Lung (tissue), 16 donors: Measurements from ENCODE around the gene ANKRD66. TPM values are rescaled to one million over a fixed set of nuclear protein-coding genes. Genes with fewer than 3 reads are reported as not detected.

Source experiments
- ATAC-seq: fragments of 200-7000 bp; cut with Tn5 transposase; one replicate; pipeline ENCODE4 v1.9.1; 2020; ENCODE audit warnings: moderate number of reproducible peaks; ENCODE audit not compliant: insufficient read depth, low FRiP score
- DNase-seq, 3 donors: peaks; one replicate each; pipeline ENCODE4 v3.0.0-alpha.2; 2013 to 2017
- H3K27ac ChIP-seq, 2 donors: one replicate each; pipeline ENCODE4 v1.5.1; 2013; ENCODE audit warnings: mild to moderate bottlenecking in 2 of 2, moderate library complexity in 2 of 2, control low read depth in 1 of 2, inconsistent platforms in 1 of 2, low read depth in 1 of 2, low read length in 1 of 2
- H3K27me3 ChIP-seq, 3 donors: one replicate each; pipeline ENCODE4 v1.5.1; 2013; ENCODE audit warnings: low read length in 2 of 3; ENCODE audit not compliant: control insufficient read depth in 3 of 3, insufficient read depth in 3 of 3
- H3K36me3 ChIP-seq, 4 donors: one replicate each; pipeline ENCODE4 v1.5.1; 2013; ENCODE audit warnings: low read length in 4 of 4, mild to moderate bottlenecking in 1 of 4, moderate library complexity in 1 of 4; ENCODE audit not compliant: control insufficient read depth in 4 of 4, insufficient read depth in 4 of 4
- H3K4me1 ChIP-seq, 5 donors: one replicate each; pipeline ENCODE4 v1.5.1; 2013; ENCODE audit warnings: low read length in 5 of 5, mild to moderate bottlenecking in 2 of 5, moderate library complexity in 1 of 5; ENCODE audit not compliant: control insufficient read depth in 5 of 5, insufficient read depth in 5 of 5
- H3K4me3 ChIP-seq: one replicate; pipeline ENCODE4 v1.5.1; 2013; ENCODE audit warnings: mild to moderate bottlenecking, control low read depth, moderate library complexity
- H3K9ac ChIP-seq, 2 donors: one replicate each; pipeline ENCODE4 v1.5.1; 2013; ENCODE audit warnings: low read length in 2 of 2, control low read depth in 1 of 2; ENCODE audit not compliant: insufficient read depth in 1 of 2
- H3K9me3 ChIP-seq, 4 donors: one replicate each; pipeline ENCODE4 v1.5.1; 2013; ENCODE audit warnings: low read length in 3 of 4, mild to moderate bottlenecking in 1 of 4, moderate library complexity in 1 of 4; ENCODE audit not compliant: control insufficient read depth in 4 of 4, insufficient read depth in 3 of 4
- CTCF ChIP-seq: IDR thresholded peaks from 2 replicates; pipeline ENCODE4 v1.5.1; 2012; ENCODE audit warnings: mild to moderate bottlenecking; ENCODE audit errors: control extremely low read depth, extremely low read depth
- WGBS, 2 donors: extraction: QIAGEN DNeasy Blood & Tissue Kit; methylation state at CpG; one replicate each; pipeline ENCODE4 v1.1.7; 2013; 5-methylcytosine and 5-hydroxymethylcytosine counted together
- long read RNA-seq, 5 donors: transcript quantifications; one replicate each; lab custom pipeline, GENCODE V29; 2026
- polyA plus RNA-seq, 2 donors: library from polyadenylated mRNA; stranded (reverse); fragments of 200-250 nt; gene quantifications; one replicate each; pipeline ENCODE4 v1.2.1, GENCODE V29; 2013
- total RNA-seq, 2 donors: library from RNA; depleted of rRNA in 1 of 2; stranded (reverse); fragments of >200 nt in 1 of 2; gene quantifications; one replicate each; pipeline ENCODE4 v1.2.1, GENCODE V29; 2014 to 2021
- donor health status: control.
- donor health status: control.
- donor health status: Bipolar disorder and iron deficiency.
- donor health status: healthy.
- donor health status: DM: yes; HTN: yes; CAD: no.

The ANKRD66 gene
- total RNA-seq (10 to 100 TPM; 11.3 to 12.4 TPM), polyA plus RNA-seq (1 to 10 TPM; 5.1 to 5.5 TPM)
- long read RNA-seq, donor 1, partial matches to known transcripts: 0 of 2 reads
- long read RNA-seq, donor 1, other reads (novel, unspliced or antisense): 0 of 2 reads
- long read RNA-seq, donor 2, partial matches to known transcripts: 0 of 2 reads
- long read RNA-seq, donor 2, other reads (novel, unspliced or antisense): 0 of 2 reads
- long read RNA-seq, donor 3: 0 reads
- long read RNA-seq, donor 4: 0 reads
- long read RNA-seq, donor 5, partial matches to known transcripts: 0 of 3 reads
- long read RNA-seq, donor 5, other reads (novel, unspliced or antisense): 0 of 3 reads

GRCh38 chr6:46746696-46747095 is at the start of gene ANKRD66:
ANKRD66 (plus strand) TSS chr6:46746933; CDS start chr6:46751949, 5,016 bp downstream.
- Histone ChIP-seq H3K4me1 (no peaks in the 10 kb centered on the region), H3K9me3 (no peaks in the 10 kb centered on the region), H3K9ac (no peak within 1 kb of the TSS), H3K27me3 (no peaks in the 10 kb centered on the region), H3K36me3 (no peaks in the 10 kb centered on the region), H3K27ac (no peak within 1 kb of the TSS), H3K4me3 (no peak within 1 kb of the TSS)
- DNase-seq: no peak
- ATAC-seq: no peak
- WGBS, 2 donors: 74 to 85% methylated on average over 1 of the region's 1 CpG
- TF ChIP-seq CTCF: no peak

- no peaks in the 10 kb centered on the region for H3K9me3 ChIP-seq
- H3K9ac ChIP-seq: no peak overlapping the region
- H3K27me3 ChIP-seq: peaks cover 0 to 10% (median 0%) of the 10 kb centered on the region in 3 donors
- TF ChIP-seq CTCF: no peak
- DNase-seq (no peak), ATAC-seq (no peak)
- no peaks in the 10 kb centered on the region for H3K36me3 ChIP-seq
- H3K27ac ChIP-seq: no peak overlapping the region
- no peak overlapping the region for H3K4me3 ChIP-seq
- WGBS, 2 donors: 77 to 80% methylated on average over 1 of the region's 1 CpG
- no peaks in the 10 kb centered on the region for H3K4me1 ChIP-seq
Observed at GRCh38 chr6:46699970-46700369, 46.8 kb upstream of the ANKRD66 start.

- 0 to 6% methylated on average over 3 of the region's 3 CpGs for WGBS, 2 donors
- peaks cover 0 to 18% (median 0%) of the 10 kb centered on the region in 3 donors for H3K27me3 ChIP-seq
- peak; percentile 4 for TF ChIP-seq CTCF
- H3K9ac ChIP-seq: no peak overlapping the region
- H3K27ac ChIP-seq: no peak overlapping the region
- no peaks in the 10 kb centered on the region for H3K9me3 ChIP-seq
- ATAC-seq (peak; percentile 62), DNase-seq (peak in 2 of 3 donors; percentile 38 to 56)
- no peaks in the 10 kb centered on the region for H3K36me3 ChIP-seq
- no peaks in the 10 kb centered on the region for H3K4me1 ChIP-seq
- H3K4me3 ChIP-seq: no peak overlapping the region
Observed at GRCh38 chr6:46704562-46704961, 42.2 kb upstream of the ANKRD66 start.
